ENCODE results near the gene ZBTB45.

- TF ChIP-seq CTCF (IDR thresholded peaks at IDR 0.05) (no peak), NFYB (CRISPR knock-in tag; conservative IDR thresholded peaks at IDR 0.05; ENCODE audit: low read depth) (no peak), HMGXB4 (CRISPR knock-in tag; IDR thresholded peaks at IDR 0.05) (no peak), CBFB (CRISPR knock-in tag; IDR thresholded peaks at IDR 0.05; ENCODE audit: low read depth) (no peak), ZNF232 (CRISPR knock-in tag; IDR thresholded peaks at IDR 0.05) (no peak), IRF1 (CRISPR knock-in tag; IDR thresholded peaks at IDR 0.05) (no peak), CREM (CRISPR knock-in tag; IDR thresholded peaks at IDR 0.05) (no peak), ZBTB21 (CRISPR knock-in tag; IDR thresholded peaks at IDR 0.05; ENCODE audit: borderline replicate concordance) (no peak), TCF7 (CRISPR knock-in tag; IDR thresholded peaks at IDR 0.05; ENCODE audit: low read depth) (no peak)
Observed at GRCh38 chr19:58491393-58491792, 28.2 kb downstream of the ZBTB45 start.

All from WTC11 (cell line).